ENCODE data around the gene ZFYVE9.

ZFYVE9 gene

DNA sequence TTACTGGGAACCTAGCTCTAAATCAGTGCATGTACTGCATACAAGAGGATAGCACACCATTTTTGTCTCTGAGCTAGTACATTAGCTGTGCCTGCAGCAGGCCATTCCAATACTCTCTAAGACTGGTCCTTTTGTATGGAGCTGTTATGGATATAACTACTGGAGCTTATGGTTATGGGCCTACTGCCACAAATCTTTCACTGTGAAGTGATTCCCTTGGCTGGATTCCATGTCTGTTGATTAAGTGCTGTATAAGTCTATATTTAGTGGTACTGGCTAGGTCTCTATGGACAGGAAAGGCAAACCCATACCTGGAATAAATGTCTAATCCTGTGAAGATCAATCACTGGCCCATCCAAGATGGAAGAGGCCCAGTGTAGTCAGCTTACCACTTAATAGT is 12.0 kb downstream of the ZFYVE9 start:
- TF ChIP-seq, protein P1, sequence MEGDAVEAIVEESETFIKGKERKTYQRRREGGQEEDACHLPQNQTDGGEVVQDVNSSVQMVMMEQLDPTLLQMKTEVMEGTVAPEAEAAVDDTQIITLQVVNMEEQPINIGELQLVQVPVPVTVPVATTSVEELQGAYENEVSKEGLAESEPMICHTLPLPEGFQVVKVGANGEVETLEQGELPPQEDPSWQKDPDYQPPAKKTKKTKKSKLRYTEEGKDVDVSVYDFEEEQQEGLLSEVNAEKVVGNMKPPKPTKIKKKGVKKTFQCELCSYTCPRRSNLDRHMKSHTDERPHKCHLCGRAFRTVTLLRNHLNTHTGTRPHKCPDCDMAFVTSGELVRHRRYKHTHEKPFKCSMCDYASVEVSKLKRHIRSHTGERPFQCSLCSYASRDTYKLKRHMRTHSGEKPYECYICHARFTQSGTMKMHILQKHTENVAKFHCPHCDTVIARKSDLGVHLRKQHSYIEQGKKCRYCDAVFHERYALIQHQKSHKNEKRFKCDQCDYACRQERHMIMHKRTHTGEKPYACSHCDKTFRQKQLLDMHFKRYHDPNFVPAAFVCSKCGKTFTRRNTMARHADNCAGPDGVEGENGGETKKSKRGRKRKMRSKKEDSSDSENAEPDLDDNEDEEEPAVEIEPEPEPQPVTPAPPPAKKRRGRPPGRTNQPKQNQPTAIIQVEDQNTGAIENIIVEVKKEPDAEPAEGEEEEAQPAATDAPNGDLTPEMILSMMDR (IDR thresholded peaks at IDR 0.05; ENCODE audit: insufficient read depth, low read depth, low read length, missing control alignments): no peak
- H3K4me3 ChIP-seq (ENCODE audit: low read depth, low read length): no peak overlapping the region
- DNase-seq (ENCODE audit: low read depth): no peak

DNA sequence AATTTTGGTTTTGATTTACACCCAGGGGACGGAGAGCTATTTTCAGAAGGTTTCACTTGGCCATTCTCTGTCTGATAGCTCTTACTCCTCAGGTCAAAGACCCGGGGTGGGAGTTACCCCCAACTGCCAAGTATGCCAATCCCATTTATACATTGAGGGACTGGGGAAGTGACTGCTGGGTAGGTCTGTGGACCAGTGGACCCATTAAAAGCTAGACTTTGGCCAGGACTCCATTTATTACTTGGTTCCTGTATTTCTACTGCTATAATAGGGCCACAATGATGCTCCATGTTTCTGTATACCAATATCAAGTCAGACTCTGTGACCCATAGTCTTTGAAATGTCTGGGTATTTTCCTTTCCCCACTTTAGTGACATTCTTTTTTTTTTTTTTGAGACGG is 14.6 kb downstream of the ZFYVE9 start:
- no peak overlapping the region for H3K4me3 ChIP-seq (ENCODE audit: low read depth, low read length)
- DNase-seq (ENCODE audit: low read depth): no peak
- TF ChIP-seq, protein P1 (IDR thresholded peaks at IDR 0.05; ENCODE audit: insufficient read depth, low read depth, low read length, missing control alignments): no peak

DNA sequence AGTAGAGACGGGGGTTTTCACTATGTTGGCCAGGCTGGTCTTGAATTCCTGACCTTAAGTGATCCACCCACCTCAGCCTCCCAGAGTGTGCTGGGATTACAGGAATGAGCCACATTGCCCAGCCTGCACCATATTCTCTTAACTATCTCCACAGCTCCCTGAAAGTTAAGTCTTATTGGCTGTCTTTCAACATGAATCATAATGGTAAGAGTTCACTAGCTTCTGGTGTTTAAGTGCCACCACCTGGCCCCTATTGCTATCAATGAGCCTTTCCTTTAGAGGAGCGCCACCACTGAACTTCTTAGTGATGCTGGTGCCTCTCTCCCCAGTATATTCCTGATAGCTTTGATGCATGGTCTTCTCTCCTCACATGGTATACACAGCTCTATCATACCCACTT is 15.7 kb downstream of the ZFYVE9 start:
- TF ChIP-seq, protein P1 (IDR thresholded peaks at IDR 0.05; ENCODE audit: insufficient read depth, low read depth, low read length, missing control alignments): no peak

DNA sequence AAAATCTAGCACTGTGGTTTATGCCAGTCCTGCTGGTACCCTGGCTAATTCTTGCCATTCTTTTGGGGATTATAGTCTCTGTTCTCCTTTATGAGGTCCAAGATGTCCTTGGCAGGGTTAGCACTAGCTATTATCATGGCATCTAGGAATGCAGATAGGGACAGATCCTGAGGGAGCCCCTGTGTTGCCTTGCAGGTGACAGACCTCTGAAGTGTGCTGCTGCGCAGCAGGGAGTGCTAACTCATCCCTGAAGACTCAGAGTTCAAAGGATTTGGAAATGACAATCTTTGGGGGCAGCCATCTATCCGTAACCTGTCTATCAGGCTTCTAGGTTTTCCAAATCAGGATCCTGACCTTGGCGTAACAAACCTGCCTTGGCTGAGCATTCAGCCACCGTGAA is 16.3 kb downstream of the ZFYVE9 start:
- TF ChIP-seq, protein P1 (IDR thresholded peaks at IDR 0.05; ENCODE audit: insufficient read depth, low read depth, low read length, missing control alignments): no peak
- no peak overlapping the region for H3K4me3 ChIP-seq (ENCODE audit: low read depth, low read length)
- no peak for DNase-seq (ENCODE audit: low read depth)

More for the DNA sequence above, 15.7 kb downstream of the ZFYVE9 start:
- DNase-seq (ENCODE audit: low read depth): no peak
- no peak overlapping the region for H3K4me3 ChIP-seq (ENCODE audit: low read depth, low read length)

DNA sequence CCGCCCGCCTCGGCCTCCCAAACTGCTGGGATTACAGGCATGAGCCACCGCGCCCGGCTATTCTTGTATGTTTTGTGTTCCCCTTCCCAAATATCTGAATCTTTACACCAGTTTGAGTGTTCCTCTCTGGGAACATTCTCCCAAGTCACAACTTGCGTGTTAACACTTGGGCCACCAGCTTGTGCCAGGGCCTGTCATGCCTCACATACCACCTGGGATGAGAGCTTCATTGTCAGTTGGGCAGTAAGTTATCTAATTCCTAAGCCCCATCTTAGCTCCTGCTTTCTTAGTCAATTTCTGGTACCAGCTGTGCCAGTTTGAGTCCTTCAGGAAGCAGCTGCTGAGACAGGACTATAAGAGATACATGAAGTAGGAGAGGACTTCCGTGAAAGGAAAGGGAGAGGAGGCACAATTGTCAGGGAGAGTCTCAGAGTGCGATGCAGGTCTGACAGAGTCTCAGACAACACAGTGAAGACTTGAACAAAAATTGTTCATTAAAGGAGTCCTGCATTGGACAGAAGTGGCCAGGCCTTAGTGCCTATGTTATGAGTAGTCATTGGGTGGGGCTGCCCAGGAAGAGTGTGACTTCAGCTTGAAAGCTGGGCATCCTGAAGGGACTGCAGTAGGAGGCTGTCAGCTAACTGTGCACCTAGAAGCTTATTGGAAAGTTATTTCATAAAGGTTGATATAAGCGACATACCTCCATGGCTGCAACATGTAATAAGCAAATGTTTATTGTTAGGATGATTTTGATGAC is 17.3 kb downstream of the ZFYVE9 start:
- H3K4me3 ChIP-seq (ENCODE audit: low read depth, low read length): no peak overlapping the region
- no peak for DNase-seq (ENCODE audit: low read depth)
- TF ChIP-seq, protein P1 (IDR thresholded peaks at IDR 0.05; ENCODE audit: insufficient read depth, low read depth, low read length, missing control alignments): no peak

DNA sequence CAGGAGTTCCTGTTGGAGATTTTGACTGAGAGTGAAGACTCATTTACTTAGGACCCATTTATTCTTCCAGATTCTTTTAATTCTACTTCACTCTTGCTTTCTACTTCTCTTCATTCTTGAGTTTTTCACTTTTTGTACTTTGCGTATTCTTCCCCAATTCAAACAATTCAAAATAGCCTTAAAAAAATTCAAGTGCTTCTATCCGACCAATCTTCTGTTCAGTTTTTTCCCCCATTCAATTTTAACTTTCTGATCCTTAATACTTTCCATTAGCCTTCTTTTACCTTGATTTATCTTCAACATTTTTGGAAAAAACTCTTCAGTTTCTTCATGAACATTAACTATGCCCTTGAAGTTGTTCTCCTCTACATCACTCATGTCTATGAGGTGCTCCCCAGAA is 21.1 kb downstream of the ZFYVE9 start:
- no peak overlapping the region for H3K4me3 ChIP-seq (ENCODE audit: low read depth, low read length)
- no peak for DNase-seq (ENCODE audit: low read depth)
- TF ChIP-seq, protein P1 (IDR thresholded peaks at IDR 0.05; ENCODE audit: insufficient read depth, low read depth, low read length, missing control alignments): no peak

DNA sequence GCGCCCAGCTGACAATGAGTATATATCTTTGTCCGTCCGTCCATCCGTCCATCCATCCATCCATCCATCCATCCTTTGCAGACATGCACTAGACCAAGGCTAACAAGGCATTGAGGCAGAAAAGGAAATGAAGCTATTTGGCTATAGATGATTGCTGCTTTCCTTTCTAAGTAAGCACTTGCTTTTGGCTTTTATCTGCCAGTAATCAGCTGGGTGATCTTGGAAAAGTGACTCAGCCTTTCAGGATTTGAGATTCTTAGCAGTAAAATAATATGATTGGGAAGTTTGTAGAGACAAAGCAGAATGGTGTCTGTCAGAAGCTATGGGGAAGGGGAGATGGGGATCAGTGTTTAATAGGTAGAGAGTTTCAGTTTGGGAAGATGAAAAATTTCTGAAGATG is 22.7 kb downstream of the ZFYVE9 start:
- H3K4me3 ChIP-seq (ENCODE audit: low read depth, low read length): no peak overlapping the region
- no peak for DNase-seq (ENCODE audit: low read depth)
- TF ChIP-seq, protein P1 (IDR thresholded peaks at IDR 0.05; ENCODE audit: insufficient read depth, low read depth, low read length, missing control alignments): no peak
